Retina (tissue), 1 donor: Measurements from ENCODE around the gene CFAP70.
A peak's percentile ranks its signal among the peaks of the same experiment; 100 is the strongest.
"Not testable (repeated sequence)": the region's sequence is repeated elsewhere in the genome, so short reads cannot be mapped to it uniquely, and the experiment has no call there.

Source experiments
- DNase-seq: peaks from one replicate; pipeline ENCODE4 v3.0.0-alpha.2; 2016

Gene CFAP70

DNA sequence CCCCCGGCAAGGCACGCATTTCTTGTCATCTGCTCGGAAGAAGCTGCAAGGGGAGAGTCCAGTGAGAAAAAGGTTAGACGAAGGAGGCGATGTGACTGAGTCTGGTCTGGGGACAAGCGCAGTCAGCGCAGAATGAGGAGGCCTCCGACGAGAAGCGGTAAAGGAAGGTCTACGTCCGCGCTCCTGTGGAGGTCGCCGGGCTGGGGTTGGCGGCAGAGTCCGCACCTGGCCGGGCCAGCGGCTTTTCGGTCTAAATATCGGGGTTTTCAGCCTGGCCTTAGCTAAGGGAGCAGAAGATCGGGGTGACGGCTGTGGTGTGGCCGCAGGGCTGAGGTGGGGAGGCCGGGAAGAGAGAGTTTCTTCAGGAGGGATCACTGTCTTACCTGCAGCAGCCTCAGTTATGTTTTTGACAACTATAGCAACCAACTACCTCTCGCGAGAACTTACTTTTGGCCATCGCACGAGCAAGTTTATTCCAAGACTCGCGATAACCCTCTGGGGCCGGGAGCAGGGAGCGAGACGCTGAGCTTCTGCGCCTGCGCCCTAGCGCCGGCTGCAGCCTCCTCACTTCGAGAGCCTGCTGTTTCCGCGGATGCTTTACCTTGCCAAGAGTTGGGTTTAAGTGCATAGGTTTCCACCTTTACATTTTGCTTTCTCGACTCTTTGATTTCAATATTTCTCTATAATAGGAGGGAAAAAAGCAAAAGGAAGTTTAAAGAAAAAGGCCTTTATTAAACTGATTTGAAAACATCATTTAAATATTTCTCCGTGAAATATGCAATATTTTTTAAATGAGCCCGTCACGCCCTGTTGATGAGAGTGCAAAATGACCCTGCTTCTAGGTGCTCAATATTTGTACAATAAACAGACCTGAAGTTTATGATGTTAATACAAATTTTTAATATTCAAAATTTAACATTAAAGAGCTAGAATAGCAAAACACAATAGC is at the start of gene CFAP70:
Gene CFAP70 (minus strand): TSS at position 534 of the 949 bp plus-strand sequence. CDS start 4,068 bp downstream, outside the sequence.
- peak; percentile 94 for DNase-seq

- no peak for DNase-seq
These were observed 49.4 kb upstream of the CFAP70 start for GRCh38 chr10:73408061-73408460.

- DNase-seq: no peak
These were observed 48.8 kb upstream of the CFAP70 start for GRCh38 chr10:73407495-73407894.

DNA sequence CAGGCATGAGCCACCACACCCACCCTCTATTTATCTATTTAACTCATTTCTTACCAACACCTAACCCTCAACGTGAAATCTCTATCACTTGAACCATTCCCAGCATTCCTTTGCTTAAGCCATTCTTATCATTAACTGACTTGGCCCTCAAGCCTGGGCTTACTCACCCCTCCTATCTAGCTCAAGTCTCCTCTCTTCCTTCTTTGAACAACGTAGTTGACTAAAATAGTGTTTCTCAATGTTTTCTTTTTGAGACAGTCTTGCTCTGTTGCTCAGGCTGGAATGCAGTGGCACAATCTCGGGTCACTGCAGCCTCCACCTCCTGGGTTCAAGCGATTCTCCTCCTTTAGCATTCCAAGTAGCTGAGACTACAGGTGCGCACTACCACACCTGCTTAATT is 48.2 kb upstream of the CFAP70 start:
- no peak for DNase-seq

DNA sequence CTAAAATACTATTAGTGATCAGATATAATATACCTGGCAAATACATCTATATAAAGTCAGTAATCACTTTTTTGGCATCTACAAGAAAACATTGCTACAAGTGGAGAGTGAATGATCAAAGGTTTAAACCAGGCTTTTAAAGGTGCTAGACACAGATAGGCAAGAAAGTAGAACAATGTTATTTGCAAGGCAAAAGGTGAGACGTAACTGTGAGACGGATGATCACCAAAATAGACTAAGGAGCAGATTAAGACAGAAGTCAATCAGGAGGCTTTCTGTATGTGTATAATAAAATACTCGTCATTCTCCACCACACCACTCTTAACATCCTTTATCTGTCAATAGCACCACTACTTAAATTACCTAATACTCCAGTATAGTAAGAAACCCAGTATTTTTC is 46.9 kb upstream of the CFAP70 start:
- no peak for DNase-seq

DNA sequence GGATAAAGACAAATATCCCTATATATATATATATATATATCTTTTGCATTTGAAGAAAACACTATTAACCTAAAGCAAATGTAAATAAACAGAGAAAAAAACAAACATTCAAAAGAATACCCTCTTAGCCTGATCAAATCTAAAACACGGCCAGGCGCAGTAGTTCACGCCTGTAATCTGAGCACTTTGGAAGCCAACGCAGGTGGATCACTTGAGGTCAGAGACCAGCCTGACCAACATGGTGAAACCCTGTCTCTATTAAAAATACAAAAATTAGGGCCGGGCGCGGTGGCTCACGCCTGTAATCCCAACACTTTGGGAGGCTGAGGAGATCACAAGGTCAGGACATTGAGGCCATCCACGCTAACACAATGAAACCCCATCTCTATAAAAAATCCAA is 46.0 kb upstream of the CFAP70 start:
- DNase-seq: no peak

DNA sequence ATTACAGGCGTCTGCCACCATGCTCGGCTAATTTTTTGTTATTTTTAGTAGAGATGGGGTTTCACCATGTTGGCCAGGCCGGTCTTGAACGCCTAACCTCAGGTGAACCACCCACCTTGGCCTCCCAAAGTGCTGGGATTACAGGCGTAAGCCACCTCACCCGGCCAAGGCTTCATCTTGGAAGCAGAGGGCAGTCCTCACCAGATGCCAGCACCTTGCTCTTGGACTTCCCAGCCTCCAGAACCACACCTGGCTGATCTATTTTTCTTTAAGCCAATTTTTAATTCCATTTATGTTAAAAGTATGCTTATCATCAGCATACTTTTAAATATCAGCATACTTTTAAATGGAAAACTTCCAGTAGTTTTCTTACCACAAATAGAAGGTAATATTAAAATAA is 43.0 kb upstream of the CFAP70 start:
- no peak for DNase-seq

DNA sequence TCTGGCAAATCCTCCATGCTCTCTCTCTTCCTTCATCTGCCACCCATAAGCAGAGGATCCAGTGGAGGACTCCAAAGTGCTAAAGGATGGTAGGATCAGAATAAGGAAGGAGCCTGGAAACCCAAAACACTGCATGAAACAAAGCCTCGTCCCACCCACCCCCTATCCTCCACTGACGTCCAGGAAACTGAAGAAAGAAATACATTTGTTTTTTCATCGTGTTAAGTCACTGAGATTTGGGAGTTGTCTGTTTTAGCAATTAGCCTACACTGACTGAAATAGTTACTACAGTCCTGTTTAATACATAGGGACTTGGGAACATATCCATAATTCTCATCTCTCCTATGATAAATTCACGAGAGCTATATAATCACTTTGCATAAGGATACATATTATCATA is 40.4 kb upstream of the CFAP70 start:
- DNase-seq: no peak

- DNase-seq: no peak
These were observed 39.4 kb upstream of the CFAP70 start for GRCh38 chr10:73398024-73398423.

- not testable (repeated sequence) for DNase-seq
These were observed 35.7 kb upstream of the CFAP70 start for GRCh38 chr10:73394325-73394724.

- DNase-seq: no peak
These were observed 29.6 kb upstream of the CFAP70 start for GRCh38 chr10:73388228-73388627.

DNA sequence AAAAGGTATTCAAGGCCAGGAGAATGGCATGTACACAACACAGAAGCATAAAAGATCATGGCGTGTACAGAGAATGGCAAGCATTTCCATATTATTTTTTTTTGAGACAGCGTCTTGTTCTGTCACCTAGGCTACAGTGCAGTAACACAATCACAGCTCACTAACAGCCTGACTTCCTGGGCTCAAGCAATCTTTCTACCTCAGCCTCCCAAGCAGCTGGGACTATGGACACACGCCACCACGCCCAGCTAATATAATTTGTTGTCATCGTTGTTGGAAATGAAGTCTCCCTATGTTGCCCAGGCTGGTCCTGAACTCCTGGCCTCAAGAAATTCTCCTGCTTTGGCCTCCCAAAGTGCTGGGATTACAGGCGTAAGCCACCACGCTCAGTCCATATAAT is 27.9 kb upstream of the CFAP70 start:
- no peak for DNase-seq

DNA sequence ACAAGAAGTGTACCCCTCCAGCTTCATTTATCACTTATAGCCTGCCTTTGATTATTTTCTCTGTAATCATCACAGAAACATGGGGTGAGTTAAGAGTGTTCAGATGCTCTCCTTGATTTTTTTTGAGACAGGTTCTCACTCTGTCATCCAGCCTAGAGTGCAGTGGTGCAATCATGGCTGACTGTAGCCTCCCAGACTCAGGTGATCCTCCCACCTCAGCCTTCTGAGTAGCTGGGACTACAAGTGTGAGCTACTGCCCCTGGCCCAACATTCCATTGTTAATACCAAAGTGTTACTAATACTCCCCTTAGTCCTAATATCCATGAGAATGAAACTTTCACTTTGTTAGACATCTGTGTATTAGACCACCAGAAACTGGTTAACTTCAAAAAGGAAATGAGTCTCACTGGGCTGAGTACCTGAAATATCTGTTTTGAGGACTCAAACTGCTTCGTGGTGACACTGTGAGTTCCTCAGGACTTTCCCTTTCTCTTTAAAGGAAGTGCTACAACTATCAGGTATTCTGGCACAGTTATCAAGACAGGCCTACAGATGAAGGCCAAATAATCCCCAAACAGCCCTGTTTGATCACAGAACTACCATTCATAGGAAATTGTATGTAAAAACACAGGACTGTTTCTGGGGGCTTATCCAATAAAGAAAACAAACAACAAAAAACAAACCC is 20.5 kb upstream of the CFAP70 start:
- no peak for DNase-seq

DNA sequence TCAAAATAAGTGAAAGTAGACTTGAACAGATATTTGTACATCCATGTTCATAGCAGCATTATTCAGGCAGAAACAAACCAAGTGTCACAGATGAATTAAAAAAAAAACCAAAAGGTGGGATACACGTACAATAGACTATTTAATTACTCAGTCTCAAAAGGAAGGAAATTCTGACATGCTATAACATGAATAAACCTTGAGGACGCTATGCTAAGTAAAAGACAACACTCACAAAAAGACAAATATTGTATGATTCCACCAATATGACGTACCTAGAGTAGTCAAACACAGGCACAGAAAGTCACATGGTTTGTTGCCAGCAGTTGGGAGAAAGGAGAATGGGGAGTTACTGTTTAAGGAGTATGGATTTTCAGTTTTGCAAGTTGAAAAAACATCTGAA is 18.0 kb upstream of the CFAP70 start:
- no peak for DNase-seq

- no peak for DNase-seq
These were observed 9.6 kb upstream of the CFAP70 start for GRCh38 chr10:73368238-73368637.

GRCh38 chr10:73366381-73367298 is 8.0 kb upstream of the CFAP70 start:
- DNase-seq: no peak

- DNase-seq: no peak
These were observed 6.3 kb upstream of the CFAP70 start for GRCh38 chr10:73364964-73365363.

GRCh38 chr10:73359492-73359891 is 828 bp upstream of the CFAP70 start:
- DNase-seq: peak; percentile 2

- no peak for DNase-seq
These were observed 843 bp downstream of the CFAP70 start for GRCh38 chr10:73357821-73358220.

GRCh38 chr10:73357166-73357565 is 1.5 kb downstream of the CFAP70 start:
- no peak for DNase-seq

- no peak for DNase-seq
These were observed 14.4 kb downstream of the CFAP70 start for GRCh38 chr10:73344269-73344668.

DNA sequence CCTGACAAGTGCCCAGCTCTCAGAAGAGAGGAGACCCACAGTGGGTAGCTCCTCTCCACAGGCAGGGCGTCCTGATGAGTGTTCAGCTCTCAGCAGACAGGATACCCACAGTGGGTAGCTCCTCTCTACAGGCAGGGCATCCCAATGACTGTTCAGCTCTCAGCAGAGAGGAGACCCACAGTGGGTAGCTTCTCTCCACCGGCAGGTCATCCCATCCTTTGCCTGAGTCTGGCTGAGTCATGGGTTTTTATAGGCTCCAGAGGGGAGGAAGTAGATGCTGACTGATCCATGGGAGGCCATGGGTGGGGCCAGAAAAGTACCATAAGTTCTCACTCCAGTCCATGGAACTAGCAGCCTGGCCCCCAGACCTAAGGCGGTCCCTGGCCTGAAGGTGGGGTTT is 18.5 kb downstream of the CFAP70 start:
- no peak for DNase-seq

- no peak for DNase-seq
These were observed 19.2 kb downstream of the CFAP70 start for GRCh38 chr10:73339436-73339835.
